IMR-90 (cell line): Measurements from ENCODE around the gene SLBP.

Experiments
- CTCF ChIP-seq: conservative IDR thresholded peaks from 2 replicates; pipeline ENCODE4 v1.5.1; 2012; ENCODE audit warnings: mild to moderate bottlenecking, low read depth, low read length, improper control_type of control experiment
- MXI1 ChIP-seq: IDR thresholded peaks from 2 replicates; pipeline ENCODE4 v1.6.1; 2012; ENCODE audit warnings: low read depth, mild to moderate bottlenecking, low read length, moderate library complexity, borderline replicate concordance
- POLR2A ChIP-seq: IDR thresholded peaks from 2 replicates; pipeline ENCODE4 v1.6.1; 2012; ENCODE audit warnings: mild to moderate bottlenecking, low read depth, low read length
- SMC3 ChIP-seq: fragments of 150-350 bp; IDR thresholded peaks from 2 replicates; pipeline ENCODE4 v1.6.1; 2016; ENCODE audit warnings: low read depth, mild to moderate bottlenecking, antibody characterized with exemption, low read length, moderate library complexity
- USF2 ChIP-seq: fragments of 150-350 bp; IDR thresholded peaks from 2 replicates; pipeline ENCODE4 v1.6.1; 2017; ENCODE audit warnings: mild to moderate bottlenecking, antibody characterized with exemption, low read length, low read depth

GRCh38 chr4:1760521-1761071 is 48.5 kb upstream of the SLBP start:
- TF ChIP-seq POLR2A = no peak
- TF ChIP-seq CTCF = no peak
- no peak for TF ChIP-seq USF2
- no peak for TF ChIP-seq MXI1
- TF ChIP-seq SMC3 = no peak
